GM19035 (cell line): ENCODE measurements around the gene SEMA5A.
A peak's percentile ranks its signal among the peaks of the same experiment; 100 is the strongest.

Experiments
- ATAC-seq: cut with Tn5 transposase; IDR thresholded peaks from one replicate; pipeline ENCODE4 v1.9.1; 2021; ENCODE audit not compliant: unreplicated experiment

Gene SEMA5A

GRCh38 chr5:9094582-9094981 is 451.3 kb downstream of the SEMA5A start:
- ATAC-seq, result no peak

- ATAC-seq, result no peak
These were observed 453.8 kb downstream of the SEMA5A start for GRCh38 chr5:9091896-9092662.

GRCh38 chr5:9090381-9091026 is 455.4 kb downstream of the SEMA5A start:
- ATAC-seq, result no peak

- ATAC-seq, result no peak
These were observed 456.0 kb downstream of the SEMA5A start for GRCh38 chr5:9089893-9090292.

GRCh38 chr5:9082996-9083395 is 462.9 kb downstream of the SEMA5A start:
- no peak for ATAC-seq

GRCh38 chr5:9072701-9073100 is 473.2 kb downstream of the SEMA5A start:
- no peak for ATAC-seq

GRCh38 chr5:9071524-9071923 is 474.4 kb downstream of the SEMA5A start:
- ATAC-seq, result no peak

- ATAC-seq, result no peak
These were observed 474.8 kb downstream of the SEMA5A start for GRCh38 chr5:9071074-9071473.

- no peak for ATAC-seq
These were observed 476.2 kb downstream of the SEMA5A start for GRCh38 chr5:9069650-9070049.

- no peak for ATAC-seq
These were observed 478.7 kb downstream of the SEMA5A start for GRCh38 chr5:9067154-9067553.

- ATAC-seq, result no peak
These were observed 479.5 kb downstream of the SEMA5A start for GRCh38 chr5:9066349-9066748.

GRCh38 chr5:9063615-9064245 is 482.1 kb downstream of the SEMA5A start:
- no peak for ATAC-seq

- ATAC-seq, result peak; percentile 64
These were observed 483.0 kb downstream of the SEMA5A start for GRCh38 chr5:9062873-9063272.

GRCh38 chr5:9059920-9060691 is 485.8 kb downstream of the SEMA5A start:
- ATAC-seq, result no peak

- ATAC-seq, result no peak
These were observed 487.2 kb downstream of the SEMA5A start for GRCh38 chr5:9058666-9059065.

GRCh38 chr5:9058161-9058560 is 487.7 kb downstream of the SEMA5A start:
- no peak for ATAC-seq

GRCh38 chr5:9057406-9058000 is 488.4 kb downstream of the SEMA5A start:
- no peak for ATAC-seq

- ATAC-seq, result no peak
These were observed 489.8 kb downstream of the SEMA5A start for GRCh38 chr5:9056046-9056445.

- ATAC-seq, result no peak
These were observed 490.9 kb downstream of the SEMA5A start for GRCh38 chr5:9054821-9055589.

- no peak for ATAC-seq
These were observed 491.6 kb downstream of the SEMA5A start for GRCh38 chr5:9054322-9054721.
